SU-DHL-6 (cell line): ENCODE results near the gene AGPS.

Experiments
- H2AFZ ChIP-seq: fragments of 200-600 bp; sonication (generic); 2 replicates; pipeline ENCODE4 v1.6.1; 2014; ENCODE audit warnings: low read depth, mild to moderate bottlenecking, moderate library complexity, mixed read lengths, antibody characterized with exemption, low read length; ENCODE audit not compliant: severe bottlenecking
- H3F3A ChIP-seq: fragments of 200-600 bp; shearing (Covaris generic); 2 replicates; pipeline ENCODE4 v1.6.0; 2016; ENCODE audit warnings: antibody characterized with exemption, mild to moderate bottlenecking; ENCODE audit not compliant: insufficient read depth
- H3K27ac ChIP-seq: fragments of 200-600 bp; sonication (generic); 2 replicates; pipeline ENCODE4 v1.5.1; 2016; ENCODE audit warnings: low read depth, mild to moderate bottlenecking, low read length, moderate library complexity, mixed read lengths
- H3K27me3 ChIP-seq: fragments of 200-600 bp; sonication (generic), shearing (Covaris generic); 2 replicates; pipeline ENCODE4 v1.6.0; 2014; ENCODE audit warnings: mild to moderate bottlenecking, low read length
- H3K36me3 ChIP-seq: fragments of 200-600 bp; sonication (generic); 2 replicates; pipeline ENCODE4 v1.6.1; 2014; ENCODE audit warnings: mild to moderate bottlenecking, low read length, mixed read lengths
- H3K4me2 ChIP-seq: fragments of 300-600, 200-600 bp; shearing (Covaris generic), sonication (generic); 2 replicates; pipeline ENCODE4 v1.6.0; 2014; ENCODE audit warnings: low read length, low read depth, mild to moderate bottlenecking; ENCODE audit not compliant: poor library complexity, severe bottlenecking
- H3K4me3 ChIP-seq: fragments of 200-600 bp; sonication (generic); 2 replicates; pipeline ENCODE4 v1.5.1; 2014; ENCODE audit warnings: antibody characterized with exemption, low read length, mild to moderate bottlenecking, mixed read lengths; ENCODE audit not compliant: insufficient read depth, poor library complexity, severe bottlenecking
- H3K79me2 ChIP-seq: fragments of 200-600 bp; sonication (generic); 2 replicates; pipeline ENCODE4 v1.6.1; 2014; ENCODE audit warnings: mild to moderate bottlenecking, low read length, moderate library complexity; ENCODE audit not compliant: insufficient read depth
- H3K9ac ChIP-seq: fragments of 200-600 bp; sonication (generic); 2 replicates; pipeline ENCODE4 v1.7.0; 2014; ENCODE audit warnings: mild to moderate bottlenecking, low read length
- H3K9me2 ChIP-seq: fragments of 200-600 bp; sonication (generic); replicated peaks from 2 replicates; pipeline ENCODE4 v1.6.1; 2014; ENCODE audit warnings: low read length; ENCODE audit not compliant: insufficient read depth
- H3K9me3 ChIP-seq: fragments of 200-600 bp; sonication (generic); 2 replicates; pipeline ENCODE4 v1.6.1; 2014; ENCODE audit warnings: low read length, mixed read lengths; ENCODE audit not compliant: insufficient read depth
- H4K20me1 ChIP-seq: fragments of 200-600 bp; sonication (generic); 2 replicates; pipeline ENCODE4 v1.6.1; 2014; ENCODE audit warnings: low read depth, mild to moderate bottlenecking, antibody characterized with exemption, low read length, moderate library complexity, mixed read lengths
- EZH2phosphoT487 ChIP-seq: fragments of 200-600 bp; sonication (generic), shearing (Covaris generic); conservative IDR thresholded peaks from 2 replicates; pipeline ENCODE4 v1.6.1; 2018; ENCODE audit warnings: mild to moderate bottlenecking, antibody characterized with exemption, low read length, moderate library complexity, mixed read lengths
- TF ChIP-seq, protein P1 (sequence below): fragments of 200-600 bp; sonication (generic); IDR thresholded peaks from one replicate; pipeline ENCODE4 v1.5.1; 2017; ENCODE audit warnings: antibody characterized with exemption, mild to moderate bottlenecking, low read length, moderate library complexity; ENCODE audit not compliant: insufficient read depth, poor library complexity, severe bottlenecking

AGPS gene

DNA sequence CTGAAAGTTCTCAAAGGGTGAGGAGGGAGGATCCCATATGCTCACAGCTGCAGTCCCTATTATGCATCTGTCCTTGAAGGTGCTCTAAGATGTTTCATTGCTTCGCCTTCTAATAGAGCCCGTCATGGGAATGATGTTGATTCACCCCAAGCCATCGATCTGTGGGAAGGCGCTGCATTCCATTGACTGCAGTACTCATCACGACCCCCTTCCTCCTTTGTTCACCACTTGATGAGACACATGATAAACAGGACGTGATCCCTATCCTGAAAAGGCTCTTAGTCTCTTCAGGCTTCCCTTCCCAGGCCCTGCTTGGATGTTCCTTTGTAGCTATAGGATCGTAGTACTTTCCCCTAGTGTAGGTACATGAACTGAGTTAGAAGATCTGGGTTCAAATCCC lies 181.8 kb downstream of the AGPS start:
- Histone ChIP-seq H4K20me1 (no peaks in the 10 kb centered on the region), H2AFZ (no peak overlapping the region), H3K27ac (no peak overlapping the region), H3K9me3 (no peaks in the 10 kb centered on the region), H3K4me2 (no peak overlapping the region), H3K27me3 (no peaks in the 10 kb centered on the region), H3K79me2 (no peaks in the 10 kb centered on the region), H3K9ac (no peak overlapping the region), H3K36me3 (no peaks in the 10 kb centered on the region), H3F3A (no peaks in the 10 kb centered on the region), H3K4me3 (no peak overlapping the region), H3K9me2 (no peaks in the 10 kb centered on the region)
- TF ChIP-seq, protein P1, sequence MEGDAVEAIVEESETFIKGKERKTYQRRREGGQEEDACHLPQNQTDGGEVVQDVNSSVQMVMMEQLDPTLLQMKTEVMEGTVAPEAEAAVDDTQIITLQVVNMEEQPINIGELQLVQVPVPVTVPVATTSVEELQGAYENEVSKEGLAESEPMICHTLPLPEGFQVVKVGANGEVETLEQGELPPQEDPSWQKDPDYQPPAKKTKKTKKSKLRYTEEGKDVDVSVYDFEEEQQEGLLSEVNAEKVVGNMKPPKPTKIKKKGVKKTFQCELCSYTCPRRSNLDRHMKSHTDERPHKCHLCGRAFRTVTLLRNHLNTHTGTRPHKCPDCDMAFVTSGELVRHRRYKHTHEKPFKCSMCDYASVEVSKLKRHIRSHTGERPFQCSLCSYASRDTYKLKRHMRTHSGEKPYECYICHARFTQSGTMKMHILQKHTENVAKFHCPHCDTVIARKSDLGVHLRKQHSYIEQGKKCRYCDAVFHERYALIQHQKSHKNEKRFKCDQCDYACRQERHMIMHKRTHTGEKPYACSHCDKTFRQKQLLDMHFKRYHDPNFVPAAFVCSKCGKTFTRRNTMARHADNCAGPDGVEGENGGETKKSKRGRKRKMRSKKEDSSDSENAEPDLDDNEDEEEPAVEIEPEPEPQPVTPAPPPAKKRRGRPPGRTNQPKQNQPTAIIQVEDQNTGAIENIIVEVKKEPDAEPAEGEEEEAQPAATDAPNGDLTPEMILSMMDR, result no peak
- no peak for TF ChIP-seq EZH2phosphoT487

DNA sequence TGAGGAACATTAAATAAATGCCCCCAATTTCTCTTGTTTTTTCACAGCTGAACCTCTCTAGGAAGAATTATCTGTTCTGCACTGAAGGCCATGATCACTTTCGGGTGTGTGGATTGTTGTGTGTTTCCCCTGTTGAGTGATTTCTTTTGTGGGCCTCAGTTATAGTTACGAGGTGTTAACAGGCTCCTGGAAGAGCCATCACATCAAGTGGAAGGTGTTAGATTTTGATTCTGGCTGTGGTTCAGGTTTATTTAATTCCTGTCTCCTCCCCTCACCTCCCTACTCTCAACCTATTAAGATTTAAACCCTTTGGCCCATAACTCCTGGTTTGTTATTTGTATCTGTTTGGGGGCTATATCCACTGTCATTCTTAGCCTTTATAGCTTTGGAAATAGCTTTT lies 182.8 kb downstream of the AGPS start:
- no peak overlapping the region for H3K27ac ChIP-seq
- H3K9ac ChIP-seq, result no peak overlapping the region
- no peaks in the 10 kb centered on the region for H3F3A ChIP-seq
- no peaks in the 10 kb centered on the region for H3K36me3 ChIP-seq
- H3K4me3 ChIP-seq, result no peak overlapping the region
- H4K20me1 ChIP-seq, result no peaks in the 10 kb centered on the region
- H2AFZ ChIP-seq, result no peak overlapping the region
- H3K4me2 ChIP-seq, result no peak overlapping the region
- H3K9me3 ChIP-seq, result no peaks in the 10 kb centered on the region
- H3K79me2 ChIP-seq, result no peaks in the 10 kb centered on the region
- no peaks in the 10 kb centered on the region for H3K27me3 ChIP-seq
- TF ChIP-seq, protein P1, result no peak
- TF ChIP-seq EZH2phosphoT487, result no peak
- no peaks in the 10 kb centered on the region for H3K9me2 ChIP-seq

DNA sequence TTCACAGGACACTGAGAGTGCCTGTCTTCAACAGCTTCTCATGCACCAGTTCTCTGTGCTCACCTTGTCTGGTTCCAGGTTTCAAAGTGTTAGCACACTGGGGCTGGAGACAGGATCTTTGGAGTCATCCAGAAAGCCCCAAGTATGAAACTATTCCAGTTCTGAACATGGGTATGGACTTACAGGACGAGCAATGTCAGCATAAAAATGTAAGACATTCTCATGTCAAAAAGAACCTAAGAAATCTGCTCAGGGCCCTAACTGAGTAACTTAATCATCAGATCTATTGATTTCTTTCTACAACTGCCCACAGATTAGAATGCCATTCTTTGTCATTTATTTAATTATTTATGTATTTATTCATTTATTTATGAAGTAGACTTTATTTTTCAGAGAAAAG lies 184.5 kb downstream of the AGPS start:
- H3K27me3 ChIP-seq, result no peaks in the 10 kb centered on the region
- no peaks in the 10 kb centered on the region for H3K79me2 ChIP-seq
- no peaks in the 10 kb centered on the region for H3F3A ChIP-seq
- TF ChIP-seq EZH2phosphoT487, result no peak
- TF ChIP-seq, protein P1, result no peak
- H3K36me3 ChIP-seq, result no peaks in the 10 kb centered on the region
- no peaks in the 10 kb centered on the region for H4K20me1 ChIP-seq
- no peak overlapping the region for H3K4me3 ChIP-seq
- no peaks in the 10 kb centered on the region for H3K9me2 ChIP-seq
- no peak overlapping the region for H3K9ac ChIP-seq
- no peak overlapping the region for H3K4me2 ChIP-seq
- H2AFZ ChIP-seq, result no peak overlapping the region
- no peak overlapping the region for H3K27ac ChIP-seq
- no peaks in the 10 kb centered on the region for H3K9me3 ChIP-seq
